Measurements from ENCODE around the gene TNFSF9.
"Not testable (repeated sequence)": the region's sequence is repeated elsewhere in the genome, so short reads cannot be mapped to it uniquely, and the experiment has no call there.

- TF ChIP-seq CTCF, POLR2AphosphoS5 (IDR thresholded peaks at IDR 0.05): not testable (repeated sequence)
Observed at GRCh38 chr19:6582515-6583484, 52.0 kb downstream of the TNFSF9 start.
